PC-9 (cell line): ENCODE data around the gene ESR2. TPM values are rescaled to one million over a fixed set of nuclear protein-coding genes. Genes with fewer than 3 reads are reported as not detected.

Experiments
- BruUV-seq: library from RNA; stranded (reverse); fragments of 400-500 nt; replicated peaks from 2 replicates; lab custom pipeline; 2021; lab: Mats Ljungman, UMichigan
- CTCF ChIA-PET: fragments of 300-600 bp; sonication (Branson Sonifier 250); formaldehyde crosslinking; loops from one replicate; lab custom pipeline; 2022; ENCODE audit warnings: antibody characterized with exemption; lab: Charles Lee
- POLR2A ChIA-PET: fragments of 300-600 bp; sonication (Branson Sonifier 250); formaldehyde crosslinking; loops from one replicate; lab custom pipeline; 2022; ENCODE audit warnings: antibody characterized with exemption; ENCODE audit not compliant: unreplicated experiment; lab: Charles Lee
- DNase-seq, 2 experiments: peaks; one replicate each; pipeline versions ENCODE4 v3.0.0 to v3.0.0-alpha.2; 2015 to 2022; ENCODE audit warnings: mixed read lengths in 1 of 2
- H2AFZ ChIP-seq: fragments of 200-600 bp; sonication (generic); 2 replicates; pipeline ENCODE4 v1.8.1; 2017; ENCODE audit warnings: antibody characterized with exemption
- H3F3A ChIP-seq: fragments of 200-600 bp; sonication (generic); 2 replicates; pipeline ENCODE4 v1.8.1; 2017; ENCODE audit warnings: antibody characterized with exemption, mild to moderate bottlenecking, low read depth; ENCODE audit not compliant: insufficient read depth
- H3K27ac ChIP-seq: fragments of 200-600 bp; sonication (generic); 2 replicates; pipeline ENCODE4 v1.6.1; 2016; ENCODE audit warnings: mixed run types
- H3K27me3 ChIP-seq: fragments of 200-600 bp; sonication (generic); 2 replicates; pipeline ENCODE4 v1.6.1; 2016; ENCODE audit warnings: low read depth, mixed run types; ENCODE audit not compliant: insufficient read depth
- H3K36me3 ChIP-seq: fragments of 200-600 bp; sonication (generic); 2 replicates; pipeline ENCODE4 v1.6.1; 2016; ENCODE audit warnings: low read depth, mixed run types
- H3K4me1 ChIP-seq: fragments of 200-600 bp; sonication (generic); replicated peaks from 2 replicates; pipeline ENCODE4 v1.6.1; 2016; ENCODE audit warnings: mixed run types; ENCODE audit not compliant: insufficient read depth
- H3K4me2 ChIP-seq: fragments of 200-600 bp; sonication (generic); 2 replicates; pipeline ENCODE4 v1.6.1; 2017; ENCODE audit warnings: mixed run types
- H3K4me3 ChIP-seq: fragments of 200-600 bp; sonication (generic); 2 replicates; pipeline ENCODE4 v1.6.1; 2016; ENCODE audit warnings: mixed run types
- H3K79me2 ChIP-seq: fragments of 200-600 bp; sonication (generic); 2 replicates; pipeline ENCODE4 v1.6.1; 2017; ENCODE audit warnings: low read depth, mixed run types
- H3K9me2 ChIP-seq: fragments of 200-600 bp; sonication (generic); 2 replicates; pipeline ENCODE4 v1.8.1; 2017; ENCODE audit warnings: mild to moderate bottlenecking; ENCODE audit not compliant: insufficient read depth
- H3K9me3 ChIP-seq: fragments of 200-600 bp; sonication (generic); 2 replicates; pipeline ENCODE4 v1.8.1; 2016; ENCODE audit warnings: low read depth; ENCODE audit not compliant: insufficient read depth
- H4K20me1 ChIP-seq: fragments of 200-600 bp; sonication (generic); 2 replicates; pipeline ENCODE4 v1.8.1; 2017; ENCODE audit not compliant: insufficient read depth
- EZH2 ChIP-seq: fragments of 200-600 bp; sonication (generic); IDR thresholded peaks from 2 replicates; pipeline ENCODE4 v1.8.0; 2017; ENCODE audit warnings: antibody characterized with exemption, low read depth
- intact Hi-C: fragments of 100-400 bp; cut with micrococcal nuclease; formaldehyde crosslinking; loops from one replicate; pipeline ENCODE4 v1.10.0; 2022; ENCODE audit not compliant: unreplicated experiment
- total RNA-seq: library from RNA; stranded (reverse); gene quantifications from 2 replicates; pipeline ENCODE4 v1.2.3, GENCODE V29; 2021
- TF ChIP-seq, protein P1 (sequence below): fragments of 200-600 bp; sonication (generic); conservative IDR thresholded peaks from 2 replicates; pipeline ENCODE4 v1.6.1; 2017; ENCODE audit warnings: mixed run types, antibody characterized with exemption, mild to moderate bottlenecking, moderate library complexity

ESR2 gene
- total RNA-seq, 1 experiment from 2014 or later, result 0.20 TPM

- ChIA-PET POLR2A (no interaction called here), CTCF (no interaction called here)
- Histone ChIP-seq H4K20me1 (no peaks in the 10 kb centered on the region), H3K9me2 (no peaks in the 10 kb centered on the region), H3K4me3 (no peak overlapping the region), H3K9me3 (no peaks in the 10 kb centered on the region), H3K27ac (no peak overlapping the region), H3K36me3 (no peaks in the 10 kb centered on the region), H3K4me1 (peaks cover 11% of the 10 kb centered on the region), H2AFZ (no peak overlapping the region), H3K27me3 (no peaks in the 10 kb centered on the region), H3F3A (peaks cover 5% of the 10 kb centered on the region; the same call in 1 of the 2 replicates), H3K4me2 (no peak overlapping the region), H3K79me2 (no peaks in the 10 kb centered on the region)
- BruUV-seq, result no TSS peak
- DNase-seq, result no peak
- intact Hi-C loops, result no loop called here
- TF ChIP-seq, protein P1, sequence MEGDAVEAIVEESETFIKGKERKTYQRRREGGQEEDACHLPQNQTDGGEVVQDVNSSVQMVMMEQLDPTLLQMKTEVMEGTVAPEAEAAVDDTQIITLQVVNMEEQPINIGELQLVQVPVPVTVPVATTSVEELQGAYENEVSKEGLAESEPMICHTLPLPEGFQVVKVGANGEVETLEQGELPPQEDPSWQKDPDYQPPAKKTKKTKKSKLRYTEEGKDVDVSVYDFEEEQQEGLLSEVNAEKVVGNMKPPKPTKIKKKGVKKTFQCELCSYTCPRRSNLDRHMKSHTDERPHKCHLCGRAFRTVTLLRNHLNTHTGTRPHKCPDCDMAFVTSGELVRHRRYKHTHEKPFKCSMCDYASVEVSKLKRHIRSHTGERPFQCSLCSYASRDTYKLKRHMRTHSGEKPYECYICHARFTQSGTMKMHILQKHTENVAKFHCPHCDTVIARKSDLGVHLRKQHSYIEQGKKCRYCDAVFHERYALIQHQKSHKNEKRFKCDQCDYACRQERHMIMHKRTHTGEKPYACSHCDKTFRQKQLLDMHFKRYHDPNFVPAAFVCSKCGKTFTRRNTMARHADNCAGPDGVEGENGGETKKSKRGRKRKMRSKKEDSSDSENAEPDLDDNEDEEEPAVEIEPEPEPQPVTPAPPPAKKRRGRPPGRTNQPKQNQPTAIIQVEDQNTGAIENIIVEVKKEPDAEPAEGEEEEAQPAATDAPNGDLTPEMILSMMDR, result no peak
- TF ChIP-seq EZH2, result no peak
Observed at GRCh38 chr14:64114796-64115195, 179.4 kb downstream of the ESR2 start.

- CTCF ChIA-PET, result no interaction called here
- H3K27ac ChIP-seq, result no peak overlapping the region
Observed at GRCh38 chr14:64114166-64114565, 180.0 kb downstream of the ESR2 start.

GRCh38 chr14:64112867-64113678, 181.1 kb downstream of the ESR2 start:
- no peak overlapping the region for H3K4me2 ChIP-seq
- no peak overlapping the region for H3K27ac ChIP-seq
- ChIA-PET CTCF (no interaction called here), POLR2A (no interaction called here)
- no peak for DNase-seq
- H3K36me3 ChIP-seq, result no peaks in the 10 kb centered on the region
- H3K9me3 ChIP-seq, result no peaks in the 10 kb centered on the region
- H4K20me1 ChIP-seq, result no peaks in the 10 kb centered on the region
- intact Hi-C loops, result no loop called here
- H3K79me2 ChIP-seq, result no peaks in the 10 kb centered on the region
- no TSS peak for BruUV-seq
- H3F3A ChIP-seq, result peaks cover 11% of the 10 kb centered on the region; the same call in 1 of the 2 replicates
- no peak overlapping the region for H3K4me3 ChIP-seq
- TF ChIP-seq EZH2, result no peak
- TF ChIP-seq, protein P1, result no peak
- H2AFZ ChIP-seq, result no peak overlapping the region
- no peaks in the 10 kb centered on the region for H3K27me3 ChIP-seq
- H3K9me2 ChIP-seq, result no peaks in the 10 kb centered on the region
- H3K4me1 ChIP-seq, result peaks cover 20% of the 10 kb centered on the region

More at GRCh38 chr14:64114166-64114565, 180.0 kb downstream of the ESR2 start:
- BruUV-seq, result no TSS peak
- Histone ChIP-seq H3K4me2 (no peak overlapping the region), H4K20me1 (no peaks in the 10 kb centered on the region), H3K9me3 (no peaks in the 10 kb centered on the region), H3K27me3 (no peaks in the 10 kb centered on the region), H3K36me3 (no peaks in the 10 kb centered on the region), H3K4me3 (no peak overlapping the region), H3F3A (peaks cover 11% of the 10 kb centered on the region; the same call in 1 of the 2 replicates), H2AFZ (no peak overlapping the region), H3K9me2 (no peaks in the 10 kb centered on the region), H3K79me2 (no peaks in the 10 kb centered on the region), H3K4me1 (peaks cover 18% of the 10 kb centered on the region)
- TF ChIP-seq, protein P1, result no peak
- no peak for TF ChIP-seq EZH2
- intact Hi-C loops, result no loop called here
- POLR2A ChIA-PET, result no interaction called here
- DNase-seq, result no peak
